M059J (cell line): Measurements from ENCODE around the gene C6orf132. TPM values are rescaled to one million over a fixed set of nuclear protein-coding genes. Genes with fewer than 3 reads are reported as not detected.

Experiments
- DNase-seq: peaks from one replicate; pipeline ENCODE4 v3.0.0-alpha.2; 2012; ENCODE audit warnings: low read depth
- total RNA-seq: library from RNA; depleted of rRNA; stranded (reverse); fragments of >200 nt; shearing (Covaris generic); gene quantifications from 2 replicates; pipeline ENCODE4 v1.2.3, GENCODE V29; 2014

The C6orf132 gene
- total RNA-seq, 1 experiment from 2014 or later = 2.2 TPM

GRCh38 chr6:42136508-42137193 is 5.8 kb downstream of the C6orf132 start:
- DNase-seq = peak; percentile 91

- DNase-seq = no peak
Measured at GRCh38 chr6:42135722-42136121, 6.7 kb downstream of the C6orf132 start.

DNA sequence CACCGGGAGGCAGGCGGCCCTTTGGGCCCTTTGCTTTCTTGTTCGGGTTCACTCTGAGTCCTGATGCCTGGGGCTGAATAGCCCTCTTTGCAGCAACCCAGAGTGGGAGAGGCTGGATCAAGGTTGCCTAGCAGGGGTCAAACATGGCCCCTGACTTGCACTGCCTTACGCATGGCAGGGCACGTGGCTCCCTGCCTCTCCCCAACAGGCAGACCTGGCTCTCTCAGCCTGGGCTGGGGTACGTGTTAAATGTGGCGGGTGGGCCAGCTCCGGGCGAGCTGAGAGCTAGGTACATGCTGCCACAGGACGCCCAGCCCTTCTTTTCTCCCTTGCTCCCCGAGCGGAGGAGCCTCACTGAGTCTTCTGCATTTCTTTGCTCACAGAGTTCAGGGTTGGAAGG is 7.3 kb downstream of the C6orf132 start:
- DNase-seq = no peak

- no peak for DNase-seq
Measured at GRCh38 chr6:42133926-42134325, 8.5 kb downstream of the C6orf132 start.

DNA sequence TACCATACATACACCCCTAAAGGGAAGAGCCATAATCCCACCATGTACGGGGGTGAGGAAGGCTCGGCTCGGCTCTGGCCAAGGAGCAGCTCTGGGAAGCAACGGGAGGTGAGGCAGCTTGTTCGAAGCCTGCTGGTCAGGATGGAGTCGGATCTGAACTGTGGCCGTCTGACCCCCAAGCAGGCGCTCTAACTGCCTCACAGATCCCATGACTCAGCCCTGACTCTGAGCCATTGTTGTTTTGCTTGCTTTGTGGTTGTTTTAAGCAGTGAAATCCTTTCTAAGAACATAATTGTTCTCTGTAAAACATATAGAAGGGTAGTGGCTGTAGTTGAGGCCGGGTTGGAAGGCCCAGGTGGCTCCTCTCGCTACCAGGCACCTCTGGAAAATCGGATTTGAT is 10.9 kb downstream of the C6orf132 start:
- peak; percentile 89 for DNase-seq

DNA sequence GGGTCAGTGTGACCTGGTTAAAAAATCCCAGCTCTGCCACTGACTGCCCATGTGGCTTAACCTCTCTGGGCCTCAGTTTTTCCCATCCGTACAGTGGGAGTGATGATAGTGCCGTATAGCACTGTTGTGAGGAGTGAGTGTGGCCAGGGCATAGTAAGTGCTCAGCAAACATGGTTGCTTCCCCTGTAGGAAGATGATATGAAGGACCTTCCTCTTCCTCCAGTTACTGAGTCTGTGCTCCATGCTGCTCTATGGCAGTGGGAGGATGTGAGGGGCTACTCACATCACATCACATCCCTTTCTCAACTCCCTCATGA is 13.1 kb downstream of the C6orf132 start:
- no peak for DNase-seq

- no peak for DNase-seq
Measured at GRCh38 chr6:42128460-42129359, 13.7 kb downstream of the C6orf132 start.

GRCh38 chr6:42125663-42126062 is 16.8 kb downstream of the C6orf132 start:
- no peak for DNase-seq

DNA sequence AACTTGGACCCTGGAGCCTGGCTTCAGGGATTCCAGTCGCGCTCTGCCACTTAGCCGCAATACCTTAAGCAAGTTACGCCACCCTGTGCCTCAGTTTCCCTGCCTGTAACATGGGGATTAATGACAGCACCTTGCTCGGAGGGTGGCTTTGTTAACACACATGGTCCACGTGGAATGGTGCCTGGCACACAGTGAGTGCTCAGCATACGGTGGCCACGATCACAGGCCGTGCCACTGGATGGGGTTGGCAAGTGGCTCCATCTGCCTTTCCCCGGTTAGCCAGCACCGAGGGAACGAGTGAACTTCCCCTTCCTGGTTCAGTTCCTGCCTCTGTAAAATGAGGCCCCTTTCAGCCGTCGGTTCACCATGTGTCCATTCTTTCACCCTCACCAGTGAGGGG is 17.2 kb downstream of the C6orf132 start:
- no peak for DNase-seq

DNA sequence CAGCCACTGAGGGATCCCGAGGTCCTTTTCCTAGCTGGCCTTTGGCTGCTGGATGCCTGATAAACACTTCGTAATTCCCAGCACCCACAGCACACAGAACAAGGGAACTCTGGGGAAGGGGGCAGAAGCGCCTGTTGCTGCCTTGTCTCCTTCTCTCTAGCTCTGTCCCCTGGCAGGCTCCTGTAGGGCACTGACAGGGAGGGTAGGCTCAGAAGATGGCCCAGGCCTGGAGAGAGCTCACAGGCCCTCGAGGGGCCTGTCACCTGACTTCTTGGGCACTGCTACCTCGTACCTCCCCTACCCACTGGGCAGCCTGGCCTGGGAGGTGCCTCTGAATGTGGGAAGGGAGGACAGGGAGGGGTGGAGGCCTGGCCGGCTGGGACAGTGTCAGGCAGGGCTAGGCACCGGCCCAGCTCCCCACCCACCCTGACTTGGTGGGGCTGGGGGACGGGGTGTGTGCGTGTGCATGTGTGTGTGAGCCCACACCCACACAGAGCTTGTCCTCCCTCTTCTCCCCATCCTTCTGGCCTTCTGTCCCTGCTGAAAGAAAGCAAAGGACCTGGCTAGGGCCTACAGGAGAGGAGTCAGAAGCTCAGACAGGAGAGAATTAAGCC is 18.1 kb downstream of the C6orf132 start:
- no peak for DNase-seq

GRCh38 chr6:42123379-42124103 is 18.9 kb downstream of the C6orf132 start:
- no peak for DNase-seq

GRCh38 chr6:42120895-42121865 is 21.2 kb downstream of the C6orf132 start:
- peak; percentile 59 for DNase-seq

- DNase-seq = peak; percentile 88
Measured at GRCh38 chr6:42118162-42119001, 24.0 kb downstream of the C6orf132 start.

GRCh38 chr6:42117843-42118161 is 24.6 kb downstream of the C6orf132 start:
- DNase-seq = no peak

DNA sequence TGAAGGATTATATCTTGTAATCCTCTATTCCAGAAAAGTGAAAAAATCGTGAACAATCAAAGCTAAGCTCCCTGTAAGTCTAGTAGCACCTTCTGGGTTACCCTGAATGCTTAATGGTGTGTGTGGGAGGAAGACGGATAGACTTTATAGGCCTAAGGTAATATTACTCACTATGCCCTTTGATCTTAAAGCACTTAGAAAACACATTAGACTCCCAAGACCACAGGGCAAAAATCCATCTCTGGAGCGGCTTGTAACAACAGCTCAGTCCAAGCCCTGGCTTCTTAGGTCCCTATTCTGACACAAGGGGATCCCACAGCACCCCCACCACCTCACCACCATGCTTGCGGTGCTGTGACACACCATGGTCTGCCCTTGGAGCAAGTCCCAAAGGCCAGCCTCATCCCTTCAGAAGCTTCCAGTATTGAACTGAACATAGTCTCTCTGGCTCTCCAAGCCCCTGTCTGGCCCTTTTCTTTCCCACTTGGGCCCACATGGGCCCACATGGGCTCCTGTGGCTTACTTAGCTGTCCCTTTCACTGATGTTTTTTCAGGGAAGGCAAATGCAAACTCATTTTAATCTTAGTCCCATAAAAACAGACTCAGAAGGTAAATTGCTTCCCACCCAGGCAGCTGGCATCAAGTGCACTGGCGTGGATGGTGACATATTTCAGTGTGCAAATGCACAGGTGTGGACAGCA is 28.3 kb downstream of the C6orf132 start:
- DNase-seq = peak; percentile 98

- DNase-seq = no peak
Measured at GRCh38 chr6:42112351-42112750, 30.1 kb downstream of the C6orf132 start.

DNA sequence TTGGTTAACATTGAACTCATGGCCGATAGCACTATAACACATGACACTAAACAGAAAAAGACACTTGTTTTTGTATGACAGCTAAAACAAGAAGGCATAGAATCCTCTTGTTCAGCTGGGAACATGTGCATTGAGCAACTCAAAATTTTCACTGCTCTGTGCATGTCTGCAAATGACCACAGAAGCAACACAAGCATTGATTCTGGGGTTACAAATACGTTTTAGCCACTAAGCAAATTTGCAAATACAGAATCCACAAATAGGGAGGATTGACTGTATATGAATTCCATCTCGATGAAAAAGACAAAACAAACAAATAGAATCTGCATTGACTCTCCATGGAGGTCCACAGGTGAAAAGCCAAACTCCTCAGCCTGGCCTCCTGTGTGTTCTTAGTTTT is 31.7 kb downstream of the C6orf132 start:
- DNase-seq = no peak

- DNase-seq = no peak
Measured at GRCh38 chr6:42108071-42108470, 34.3 kb downstream of the C6orf132 start.
